T1000 (cell line): ENCODE results near the gene BICRA.

Experiments
- DNase-seq: peaks from one replicate; lab custom pipeline; 2025; ENCODE audit warnings: mixed read lengths; lab: John Stamatoyannopoulos, UW

BICRA gene

DNA sequence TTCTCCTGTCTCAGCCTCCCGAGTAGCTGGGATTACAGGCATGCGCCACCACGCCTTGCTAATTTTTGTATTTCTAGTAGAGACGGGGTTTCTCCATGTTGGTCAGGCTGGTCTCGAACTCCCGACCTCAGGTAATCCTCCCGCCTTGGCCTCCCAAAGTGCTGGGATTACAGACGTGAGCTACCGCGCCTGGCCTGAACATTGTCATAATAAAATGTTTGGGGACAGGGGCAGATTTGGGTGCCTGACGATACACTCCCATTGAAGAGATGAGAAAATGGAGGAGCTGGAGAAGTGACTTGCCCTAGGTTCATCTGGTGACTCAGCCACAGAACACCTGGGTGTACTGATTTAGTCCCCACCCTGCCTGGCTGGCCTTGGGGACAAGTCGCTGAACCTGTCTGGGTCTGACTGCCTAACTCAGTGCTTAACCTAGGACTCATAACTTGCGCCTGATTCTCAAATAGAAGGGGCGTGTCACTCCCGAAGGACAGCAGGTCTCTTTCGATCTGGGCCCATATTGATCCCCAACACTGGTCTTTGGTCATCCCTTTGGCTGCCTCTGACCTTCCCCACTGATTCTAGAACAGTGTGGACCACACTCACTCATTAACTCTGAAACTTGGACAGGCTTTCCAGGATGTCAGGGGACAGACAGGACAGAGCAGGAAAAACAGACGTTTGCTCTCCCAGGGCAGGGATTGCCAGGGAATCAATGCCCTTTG, 7.6 kb upstream of the BICRA start:
- DNase-seq = no peak

DNA sequence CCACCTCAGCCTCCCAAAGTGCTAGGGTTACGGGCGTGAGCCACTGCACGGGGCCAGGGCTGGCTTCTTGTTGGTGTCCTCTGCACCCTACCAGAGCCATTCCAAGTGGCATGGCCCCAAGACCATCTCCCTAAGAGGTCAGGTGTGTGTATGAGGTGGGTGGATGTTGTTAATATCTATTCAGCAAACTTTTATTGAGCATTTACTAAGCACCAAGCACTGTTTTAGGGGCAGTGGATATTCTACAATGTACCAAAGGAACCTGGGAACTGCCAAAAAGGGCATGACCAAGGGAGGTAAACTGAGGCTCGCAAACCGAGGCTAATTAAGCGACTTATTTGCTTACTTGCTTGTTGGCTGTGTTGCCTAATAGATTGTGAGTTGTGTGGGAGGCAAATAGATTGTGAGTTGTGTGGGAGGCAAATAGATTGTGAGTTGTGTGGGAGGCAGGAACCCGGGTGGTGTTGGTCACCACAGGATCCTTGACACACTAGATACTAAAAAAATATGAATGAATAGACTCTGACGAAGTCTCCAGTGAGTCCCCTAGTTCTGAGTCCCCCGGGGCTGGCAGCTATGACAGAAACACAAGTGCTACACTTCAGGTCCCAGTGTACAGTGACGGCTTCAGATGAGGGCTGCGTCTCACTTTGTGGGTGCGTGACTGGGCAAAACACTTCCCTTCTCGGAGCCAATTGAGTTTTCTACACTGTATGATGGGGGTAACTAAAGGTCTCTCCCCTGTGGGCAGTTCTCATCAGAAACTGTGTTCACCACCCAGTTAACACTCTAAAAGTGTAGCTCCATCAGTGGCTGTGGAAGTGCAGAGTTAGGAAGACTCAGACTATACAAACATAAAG, 5.0 kb upstream of the BICRA start:
- no peak for DNase-seq

DNA sequence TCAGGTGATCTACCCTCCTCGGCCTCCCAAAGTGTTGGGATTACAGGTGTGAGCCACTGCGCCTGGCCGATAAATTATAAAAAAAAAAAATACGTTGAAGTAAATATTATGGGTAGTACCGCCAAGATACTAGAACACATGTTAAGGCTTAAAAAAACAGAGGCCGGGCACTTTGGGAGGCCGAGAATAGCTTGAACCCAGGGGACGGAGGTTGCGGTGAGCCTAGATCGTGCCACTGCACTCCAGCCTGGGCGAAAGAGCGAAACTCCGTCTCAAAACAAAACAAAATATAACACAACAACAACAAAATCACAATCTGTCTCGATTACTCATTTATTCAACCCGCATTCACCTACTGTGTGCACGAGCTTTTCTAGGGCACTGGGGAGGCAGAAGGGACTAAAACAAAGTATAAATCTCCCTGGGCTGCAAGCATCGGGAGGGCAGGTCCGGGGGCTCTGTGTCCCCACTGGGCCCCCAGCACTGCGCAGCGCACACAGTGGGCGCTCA, 1.3 kb upstream of the BICRA start:
- no peak for DNase-seq

DNA sequence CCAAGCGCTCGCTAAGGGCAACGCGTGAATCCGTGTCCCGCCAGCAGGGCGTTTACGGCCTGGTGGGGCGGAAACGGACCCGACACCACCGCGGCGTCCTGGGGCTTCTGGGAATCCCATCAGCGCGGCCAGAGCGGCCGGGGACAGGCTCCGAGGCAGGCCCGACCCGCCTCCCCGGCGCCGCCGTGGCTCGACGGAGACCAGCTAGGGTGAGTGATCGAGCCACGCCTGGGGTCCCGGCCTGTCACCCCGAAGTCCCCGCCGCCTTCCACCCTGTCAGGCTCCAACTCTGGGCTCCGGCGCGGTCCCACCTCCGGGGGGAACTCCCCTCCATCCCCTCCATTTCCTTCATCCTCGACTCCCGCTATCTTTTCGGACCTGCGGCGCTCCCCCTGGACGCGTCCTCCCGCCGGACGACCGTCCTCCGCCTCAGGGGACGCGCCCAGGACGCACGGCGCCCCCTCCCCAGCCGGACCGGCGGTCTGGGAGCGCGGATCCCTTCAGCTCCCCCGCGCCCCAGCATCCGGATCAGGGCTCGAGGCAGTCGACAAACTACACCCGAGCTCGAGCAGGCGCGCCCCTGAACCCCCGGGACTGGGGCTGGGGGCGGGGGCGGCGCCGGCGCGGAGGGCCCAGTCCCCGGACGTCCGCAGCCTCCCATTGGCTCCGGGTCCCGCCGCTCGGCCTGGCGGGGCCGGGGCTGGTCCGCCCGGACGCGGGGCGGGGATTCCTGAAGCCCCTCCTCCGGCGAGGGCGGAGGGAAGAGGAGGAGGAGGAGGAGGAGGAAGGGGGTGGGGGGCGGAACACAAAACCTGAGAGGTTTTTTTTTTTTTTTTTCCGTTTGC, 638 bp upstream of the BICRA start:
- peak; percentile 88 for DNase-seq

GRCh38 chr19:47609906-47610894, 1.3 kb downstream of the BICRA start:
- no peak for DNase-seq

- DNase-seq = no peak
Observed at GRCh38 chr19:47610902-47611301, 2.0 kb downstream of the BICRA start.

DNA sequence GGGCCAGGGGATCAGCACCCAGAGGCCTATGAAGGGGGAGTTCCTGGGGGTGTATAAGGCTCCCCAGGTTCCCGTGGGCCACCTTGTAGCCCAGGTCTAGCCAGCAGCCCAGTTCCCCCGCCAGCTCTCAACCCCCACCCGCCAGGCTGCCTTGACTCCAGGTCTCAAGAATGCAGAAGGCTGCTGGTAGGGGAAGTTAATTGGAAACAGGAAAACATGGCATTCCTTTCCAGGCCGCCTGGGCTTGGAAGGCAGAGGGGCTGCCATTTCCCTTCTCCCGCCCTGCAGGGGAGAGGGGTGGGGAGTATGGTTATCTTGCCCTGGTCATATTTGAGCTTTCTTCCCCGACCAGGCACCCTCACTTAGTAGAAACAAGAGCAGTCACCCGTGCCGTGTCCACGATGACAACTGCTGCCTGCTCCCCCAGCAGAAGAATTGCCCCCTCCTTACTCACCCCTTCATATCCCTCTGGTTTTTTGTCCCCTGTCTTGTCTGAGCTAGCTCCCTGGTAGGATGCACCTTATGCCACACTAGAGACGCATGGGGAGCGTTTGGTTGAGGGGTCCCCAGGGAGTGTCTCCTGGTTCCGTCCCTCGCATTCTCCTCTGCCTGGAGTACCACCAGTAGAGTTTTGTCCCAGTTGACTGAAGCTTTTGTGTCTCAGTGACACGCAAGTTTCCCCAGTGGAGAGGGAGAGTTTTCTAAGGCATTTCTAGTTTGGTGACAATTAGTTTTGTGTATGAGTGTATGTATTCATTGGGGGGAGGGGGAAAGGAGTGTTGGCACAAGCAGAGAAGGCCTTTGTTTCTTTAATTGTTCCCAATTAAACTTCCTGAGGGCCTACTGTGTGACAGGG, 4.5 kb downstream of the BICRA start:
- DNase-seq = no peak

GRCh38 chr19:47614021-47614295, 5.0 kb downstream of the BICRA start:
- no peak for DNase-seq

DNA sequence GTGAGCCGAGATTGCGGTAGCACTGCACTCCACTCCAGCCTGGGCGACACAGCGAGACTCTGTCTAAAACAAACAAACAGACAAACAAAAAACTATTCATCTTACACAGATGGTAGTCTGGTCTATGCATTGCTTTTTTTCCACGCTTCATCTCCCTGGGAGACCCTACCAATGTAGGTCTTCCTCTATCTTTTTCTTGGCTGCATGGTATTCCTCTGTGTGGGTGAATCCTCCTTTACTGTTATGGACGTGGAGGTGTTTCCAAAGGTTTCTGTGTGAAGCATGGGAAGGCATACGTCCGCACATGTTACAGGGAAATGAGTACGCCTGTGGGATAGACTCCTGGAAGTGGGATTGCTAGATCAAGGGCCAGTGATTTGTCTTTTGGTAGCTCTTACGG, 5.6 kb downstream of the BICRA start:
- DNase-seq = no peak

GRCh38 chr19:47615230-47615629, 6.3 kb downstream of the BICRA start:
- no peak for DNase-seq

- DNase-seq = no peak
Observed at GRCh38 chr19:47615714-47616113, 6.8 kb downstream of the BICRA start.

DNA sequence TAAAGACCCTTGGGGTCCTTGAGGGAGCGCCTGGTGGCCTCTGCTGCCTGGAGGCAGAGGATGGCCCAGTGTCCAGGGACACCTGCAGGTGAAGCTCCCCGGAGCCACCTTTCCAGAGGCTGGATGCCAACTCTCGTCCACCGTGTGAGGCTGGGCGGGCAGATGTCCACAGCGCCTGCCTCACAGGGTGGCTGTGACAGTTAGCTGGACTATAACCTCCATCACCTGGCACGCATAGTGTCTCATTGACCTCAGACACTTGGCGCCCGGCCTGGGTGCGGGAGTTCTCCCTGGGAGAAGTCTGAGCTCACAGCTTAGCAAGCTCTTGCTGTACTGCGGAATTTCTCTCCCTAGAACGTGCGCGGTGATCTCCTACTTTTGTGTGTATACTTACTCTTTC, 9.8 kb downstream of the BICRA start:
- DNase-seq = no peak

DNA sequence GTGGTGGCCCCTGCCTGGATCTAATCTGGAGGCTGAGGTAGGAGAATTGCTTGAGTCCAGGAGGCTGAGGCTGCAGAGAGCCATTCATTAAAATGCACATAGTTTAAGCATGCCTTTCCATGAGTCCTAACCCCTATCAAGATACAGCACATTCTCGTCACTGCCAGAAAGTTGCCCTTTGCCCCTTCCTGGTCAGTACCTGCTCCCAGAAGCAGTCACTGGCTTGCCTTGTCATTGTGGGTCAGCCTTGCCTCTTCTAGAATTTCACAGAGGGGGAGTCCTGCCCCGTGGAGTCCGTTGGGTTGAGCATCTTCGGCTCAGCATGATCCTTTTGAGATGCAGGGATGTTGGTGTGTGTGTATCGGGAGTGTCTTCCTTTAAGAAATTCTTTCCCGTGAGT, 10.8 kb downstream of the BICRA start:
- DNase-seq = no peak

GRCh38 chr19:47623151-47623920, 14.4 kb downstream of the BICRA start:
- DNase-seq = no peak

GRCh38 chr19:47623921-47624391, 15.0 kb downstream of the BICRA start:
- DNase-seq = no peak

- no peak for DNase-seq
Observed at GRCh38 chr19:47625650-47626049, 16.7 kb downstream of the BICRA start.

DNA sequence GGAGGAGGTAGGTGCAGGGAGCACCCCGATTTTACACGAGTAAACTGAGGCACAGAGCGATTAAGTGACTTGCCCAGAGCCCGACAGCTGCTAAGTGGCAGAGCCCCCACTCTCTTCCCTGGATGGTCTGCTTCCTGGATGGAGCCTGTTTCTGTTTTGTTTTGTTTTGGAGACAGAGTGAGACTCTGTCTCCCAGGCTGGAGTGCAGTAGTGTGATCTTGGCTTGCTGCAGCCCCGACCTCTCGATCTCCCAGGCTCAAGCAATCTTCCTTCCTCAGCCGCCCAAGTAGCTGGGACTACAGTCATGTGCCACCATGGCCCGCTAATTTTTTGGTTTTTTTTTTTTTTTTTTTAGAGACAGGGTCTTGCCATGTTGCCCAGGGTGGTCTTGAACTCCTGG, 17.3 kb downstream of the BICRA start:
- no peak for DNase-seq

DNA sequence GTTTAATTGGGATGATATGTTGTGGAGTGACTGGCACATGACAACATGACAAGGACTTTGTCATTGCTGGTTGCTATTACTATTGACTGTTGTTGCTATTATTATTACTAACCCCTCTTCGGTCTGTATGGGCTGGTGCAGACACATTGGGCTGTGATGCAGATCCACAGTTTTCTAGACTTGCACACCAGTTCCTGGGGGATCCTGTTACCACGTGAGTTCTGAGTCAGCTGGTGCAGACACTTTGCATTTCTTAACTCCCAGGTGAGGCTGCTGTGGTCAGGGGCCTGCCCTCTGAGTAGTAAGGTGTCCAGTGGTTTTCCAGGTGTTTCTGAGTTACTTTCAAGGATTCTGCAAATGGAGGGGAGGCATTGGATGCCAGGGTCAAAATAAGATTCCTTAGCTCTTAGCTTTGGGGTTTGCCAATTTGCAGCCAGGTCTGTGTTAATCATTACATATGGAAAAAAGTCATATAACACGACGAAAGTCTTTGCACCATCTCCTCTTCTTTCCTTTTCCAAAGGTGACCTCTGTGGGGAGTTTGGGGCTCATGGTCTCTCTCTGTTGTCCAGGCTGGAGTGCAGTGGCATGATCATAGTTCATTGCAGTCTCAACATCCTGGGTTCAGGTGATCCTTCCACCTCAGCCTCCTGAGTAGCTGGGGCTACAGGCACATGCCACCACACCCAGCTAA, 19.3 kb downstream of the BICRA start:
- DNase-seq = no peak

GRCh38 chr19:47630594-47630993, 21.7 kb downstream of the BICRA start:
- DNase-seq = no peak
